SJCRH30 (cell line): Measurements from ENCODE around the gene FBP1. TPM values are rescaled to one million over a fixed set of nuclear protein-coding genes. Genes with fewer than 3 reads are reported as not detected.

ENCODE experiments used
- DNase-seq, 2 experiments: peaks; one replicate each; pipeline ENCODE4 v3.0.0-alpha.2; 2015 to 2020
- H3K27ac ChIP-seq: fragments of 250-450 bp; sonication (Bioruptor Pico); 2 replicates; pipeline ENCODE4 v1.5.1; 2020; ENCODE audit warnings: mild to moderate bottlenecking, moderate library complexity
- H3K27me3 ChIP-seq: fragments of 250-450 bp; sonication (Bioruptor Pico); 2 replicates; pipeline ENCODE4 v1.5.1; 2020; ENCODE audit warnings: mild to moderate bottlenecking, moderate library complexity
- H3K36me3 ChIP-seq: fragments of 250-450 bp; sonication (Bioruptor Pico); 2 replicates; pipeline ENCODE4 v1.5.1; 2020; ENCODE audit warnings: mild to moderate bottlenecking, moderate library complexity
- H3K4me1 ChIP-seq: fragments of 250-450 bp; sonication (Bioruptor Pico); 2 replicates; pipeline ENCODE4 v1.5.1; 2020; ENCODE audit warnings: mild to moderate bottlenecking, moderate library complexity
- H3K4me3 ChIP-seq: fragments of 250-450 bp; sonication (Bioruptor Pico); 2 replicates; pipeline ENCODE4 v1.5.1; 2020; ENCODE audit warnings: mild to moderate bottlenecking, moderate library complexity
- H3K9me3 ChIP-seq: fragments of 250-450 bp; sonication (Bioruptor Pico); replicated peaks from 2 replicates; pipeline ENCODE4 v1.5.1; 2020; ENCODE audit warnings: mild to moderate bottlenecking, moderate library complexity
- total RNA-seq: library from RNA; depleted of rRNA; stranded (reverse); fragments of >200 nt; shearing (Covaris generic); gene quantifications from 2 replicates; pipeline ENCODE4 v1.2.3, GENCODE V29; 2014

FBP1 gene
- total RNA-seq, 1 experiment from 2014 or later: not detected

DNA sequence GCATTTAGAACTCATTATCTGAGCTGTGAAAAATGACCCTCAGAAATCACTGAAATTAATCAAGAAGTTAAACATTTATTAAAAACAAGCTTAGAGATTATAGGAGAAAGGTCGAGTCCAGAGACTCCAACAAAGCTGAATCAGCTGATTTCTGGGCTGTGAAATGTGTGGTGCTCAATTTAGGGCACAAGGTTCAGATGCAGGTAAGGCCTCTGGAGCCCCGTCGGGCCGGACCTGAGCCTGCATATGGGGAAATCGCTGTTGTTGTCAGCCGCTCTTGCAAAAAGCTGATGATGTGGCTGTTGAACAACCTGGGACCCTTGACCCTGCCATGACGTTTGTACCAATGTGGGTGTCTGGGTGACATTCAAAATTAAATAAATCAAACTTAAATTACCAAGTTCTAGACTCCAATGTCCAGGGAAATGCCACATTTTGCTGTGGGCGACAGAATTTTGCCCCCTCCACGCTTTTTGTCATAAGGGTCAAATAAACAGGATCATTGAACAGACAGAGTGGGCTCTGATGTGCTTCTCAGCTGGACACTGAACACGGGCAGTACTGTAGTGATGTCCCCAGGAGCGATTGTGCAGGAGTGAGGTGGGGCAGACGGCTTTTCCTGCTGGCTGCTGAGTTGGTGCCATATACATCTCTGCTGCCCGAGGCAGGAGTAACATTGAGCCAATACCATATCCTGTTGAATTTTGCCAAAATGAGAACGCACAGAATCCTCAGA, 27.2 kb upstream of the FBP1 start:
- H3K27me3 ChIP-seq: no peaks in the 10 kb centered on the region
- no peaks in the 10 kb centered on the region for H3K4me1 ChIP-seq
- H3K4me3 ChIP-seq: no peak overlapping the region
- H3K36me3 ChIP-seq: no peaks in the 10 kb centered on the region
- no peaks in the 10 kb centered on the region for H3K9me3 ChIP-seq
- DNase-seq: no peak
- no peak overlapping the region; the same call in 1 of the 2 replicates for H3K27ac ChIP-seq

DNA sequence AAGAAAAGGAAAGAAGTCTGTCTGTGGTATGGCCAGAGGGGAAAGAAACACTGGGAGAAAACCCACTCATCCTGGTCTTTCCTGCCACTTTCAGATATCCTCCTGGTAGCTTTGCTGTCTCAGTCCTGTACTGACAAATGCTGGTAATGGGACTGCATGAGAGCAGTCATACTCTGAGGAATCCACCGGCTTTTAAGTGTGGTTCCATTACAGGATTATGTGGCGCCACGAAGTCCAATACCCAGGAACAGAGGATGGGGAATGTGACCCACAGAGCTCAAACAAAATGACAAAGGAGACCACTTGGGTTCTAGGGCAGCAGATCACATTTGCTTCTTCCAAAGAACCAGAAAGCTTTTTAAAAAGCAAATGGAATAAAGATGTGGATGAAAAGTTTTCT, 26.3 kb upstream of the FBP1 start:
- Histone ChIP-seq H3K27me3 (no peaks in the 10 kb centered on the region), H3K4me1 (no peaks in the 10 kb centered on the region), H3K4me3 (no peak overlapping the region), H3K9me3 (no peaks in the 10 kb centered on the region), H3K36me3 (no peaks in the 10 kb centered on the region), H3K27ac (peak overlapping the region; percentile 27; the same call in 1 of the 2 replicates)
- DNase-seq: peak; percentile 26 to 42

DNA sequence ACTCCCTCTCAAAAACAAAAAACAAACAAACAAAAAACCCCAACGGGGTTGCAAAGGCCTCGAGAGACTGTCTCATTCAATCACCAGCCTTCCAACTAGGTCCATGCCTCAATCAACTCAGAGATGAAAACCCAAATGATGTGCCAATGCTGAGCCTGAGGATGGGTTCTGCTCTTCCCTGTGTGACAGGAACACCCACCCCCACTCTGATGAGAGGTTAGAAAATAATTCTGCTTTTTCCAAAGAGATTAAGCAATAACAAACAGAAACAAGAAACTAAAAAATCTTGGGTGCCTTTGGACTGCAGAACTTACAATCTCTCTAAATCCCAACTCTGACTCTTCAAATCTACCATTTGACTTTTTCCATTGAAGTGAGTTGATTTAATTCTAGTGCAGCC, 25.5 kb upstream of the FBP1 start:
- no peak overlapping the region for H3K4me3 ChIP-seq
- no peaks in the 10 kb centered on the region for H3K36me3 ChIP-seq
- no peak for DNase-seq
- H3K9me3 ChIP-seq: no peaks in the 10 kb centered on the region
- H3K27me3 ChIP-seq: no peaks in the 10 kb centered on the region
- H3K27ac ChIP-seq: no peak overlapping the region
- H3K4me1 ChIP-seq: no peaks in the 10 kb centered on the region

GRCh38 chr9:94663640-94664039, 24.3 kb upstream of the FBP1 start:
- no peak for DNase-seq
- Histone ChIP-seq H3K4me1 (no peaks in the 10 kb centered on the region), H3K27me3 (no peaks in the 10 kb centered on the region), H3K27ac (no peak overlapping the region), H3K9me3 (no peaks in the 10 kb centered on the region), H3K36me3 (no peaks in the 10 kb centered on the region), H3K4me3 (no peak overlapping the region)

DNA sequence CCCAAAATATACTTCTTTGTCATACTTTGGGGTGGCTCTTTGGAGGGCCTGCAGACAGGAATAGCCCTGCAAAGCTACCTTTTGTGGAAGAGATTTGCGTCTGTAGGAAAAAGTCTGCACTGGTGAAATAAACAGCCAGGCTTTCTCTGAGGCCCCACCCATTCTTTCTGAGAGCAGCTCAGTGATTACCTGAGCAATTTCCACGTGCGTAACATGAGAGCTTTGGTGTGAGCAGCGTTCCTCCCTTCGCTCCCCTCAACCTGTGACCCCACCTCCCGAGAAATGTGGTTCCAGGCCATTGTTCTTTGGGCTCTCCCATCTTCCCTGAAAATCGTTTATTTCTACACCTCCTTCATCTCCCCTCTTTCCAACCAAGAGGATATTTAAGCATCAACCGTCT, 23.8 kb upstream of the FBP1 start:
- no peaks in the 10 kb centered on the region for H3K9me3 ChIP-seq
- no peak overlapping the region for H3K27ac ChIP-seq
- H3K27me3 ChIP-seq: no peaks in the 10 kb centered on the region
- no peaks in the 10 kb centered on the region for H3K36me3 ChIP-seq
- DNase-seq: no peak
- no peaks in the 10 kb centered on the region for H3K4me1 ChIP-seq
- H3K4me3 ChIP-seq: no peak overlapping the region

GRCh38 chr9:94657021-94657725, 17.9 kb upstream of the FBP1 start:
- no peaks in the 10 kb centered on the region for H3K36me3 ChIP-seq
- H3K4me3 ChIP-seq: no peak overlapping the region
- H3K9me3 ChIP-seq: no peaks in the 10 kb centered on the region
- no peak overlapping the region for H3K27ac ChIP-seq
- H3K4me1 ChIP-seq: no peaks in the 10 kb centered on the region
- no peaks in the 10 kb centered on the region for H3K27me3 ChIP-seq
- no peak for DNase-seq

DNA sequence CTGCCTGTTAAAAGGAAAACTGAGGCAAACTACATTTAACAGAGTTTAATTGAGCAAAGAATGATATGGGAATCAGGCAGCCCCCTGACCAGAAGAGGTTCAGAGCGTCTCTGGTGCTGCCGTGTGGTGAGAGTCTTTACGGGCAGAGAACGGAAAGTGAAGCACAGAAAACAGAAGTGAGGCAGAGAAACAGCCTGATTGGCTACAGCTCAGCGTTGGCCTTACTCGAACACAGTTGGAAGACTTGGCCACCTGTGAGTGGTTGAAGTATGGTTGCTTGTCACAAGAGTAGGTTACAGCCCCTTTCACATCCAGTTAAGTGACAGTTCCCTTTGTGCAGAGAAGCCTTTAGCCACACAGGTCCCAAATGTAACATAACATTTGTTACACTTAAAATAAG, 16.9 kb upstream of the FBP1 start:
- Histone ChIP-seq H3K4me1 (no peaks in the 10 kb centered on the region), H3K36me3 (no peaks in the 10 kb centered on the region), H3K27me3 (no peaks in the 10 kb centered on the region), H3K27ac (no peak overlapping the region), H3K4me3 (peak overlapping the region; percentile 25), H3K9me3 (no peaks in the 10 kb centered on the region)
- peak; percentile 19 to 54 for DNase-seq

DNA sequence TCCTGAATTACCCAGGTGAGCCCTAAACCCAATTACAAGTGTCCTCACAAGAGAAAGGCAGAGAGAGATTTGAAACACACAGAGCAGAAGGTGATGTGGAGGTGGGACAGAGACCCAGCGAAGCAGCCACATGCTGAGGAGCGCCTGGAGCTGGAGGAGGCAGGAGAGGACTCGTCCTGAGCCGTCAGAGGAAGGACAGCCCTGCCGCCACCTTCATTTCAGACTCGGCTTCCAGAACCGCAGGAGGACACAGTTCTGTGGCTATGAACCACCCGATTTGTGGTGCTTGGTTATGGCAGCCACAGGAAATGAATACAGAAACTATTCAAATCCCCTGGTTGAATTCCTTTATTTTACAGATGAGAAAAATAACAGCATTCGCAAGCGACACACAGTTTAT, 16.4 kb upstream of the FBP1 start:
- Histone ChIP-seq H3K4me3 (peak overlapping the region; percentile 25), H3K9me3 (no peaks in the 10 kb centered on the region), H3K27me3 (no peaks in the 10 kb centered on the region), H3K27ac (no peak overlapping the region), H3K36me3 (no peaks in the 10 kb centered on the region), H3K4me1 (no peaks in the 10 kb centered on the region)
- no peak for DNase-seq

DNA sequence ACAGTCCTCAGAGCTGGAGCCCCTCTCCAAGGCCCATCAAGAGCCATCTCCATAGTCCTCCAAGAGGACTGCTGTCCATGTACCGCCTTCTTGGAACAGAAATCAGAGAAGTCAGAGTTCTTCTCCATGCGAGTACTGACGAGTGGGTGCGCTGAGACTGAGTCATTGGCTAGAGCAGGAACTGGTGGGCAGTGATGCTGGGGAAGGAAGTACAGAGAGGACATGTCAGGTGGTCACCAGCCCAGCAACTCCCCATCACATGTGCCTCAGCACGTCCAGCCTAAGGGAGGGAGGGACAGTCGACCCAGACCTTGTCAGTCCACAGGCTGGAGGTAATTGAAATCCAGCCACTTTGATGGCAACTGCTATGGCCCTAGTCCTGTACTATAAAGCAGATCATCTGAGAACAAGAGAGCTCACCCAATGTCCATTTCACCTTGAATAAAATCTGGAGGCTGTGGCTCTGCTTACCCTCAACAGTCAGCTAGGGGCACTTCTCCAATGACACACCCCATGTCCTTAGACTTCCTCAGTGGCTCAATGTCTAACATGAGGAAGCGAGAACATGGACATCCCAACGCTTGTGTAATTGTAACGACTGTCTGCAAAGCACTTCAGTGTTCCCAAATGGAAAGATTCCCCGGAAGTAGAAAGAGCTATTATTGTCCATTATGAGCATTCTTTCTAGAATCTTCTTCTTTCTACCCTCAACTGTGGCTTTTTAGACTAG, 15.0 kb upstream of the FBP1 start:
- H3K4me3 ChIP-seq: no peak overlapping the region
- H3K36me3 ChIP-seq: no peaks in the 10 kb centered on the region
- DNase-seq: no peak
- H3K4me1 ChIP-seq: no peaks in the 10 kb centered on the region
- no peak overlapping the region for H3K27ac ChIP-seq
- no peaks in the 10 kb centered on the region for H3K9me3 ChIP-seq
- no peaks in the 10 kb centered on the region for H3K27me3 ChIP-seq

DNA sequence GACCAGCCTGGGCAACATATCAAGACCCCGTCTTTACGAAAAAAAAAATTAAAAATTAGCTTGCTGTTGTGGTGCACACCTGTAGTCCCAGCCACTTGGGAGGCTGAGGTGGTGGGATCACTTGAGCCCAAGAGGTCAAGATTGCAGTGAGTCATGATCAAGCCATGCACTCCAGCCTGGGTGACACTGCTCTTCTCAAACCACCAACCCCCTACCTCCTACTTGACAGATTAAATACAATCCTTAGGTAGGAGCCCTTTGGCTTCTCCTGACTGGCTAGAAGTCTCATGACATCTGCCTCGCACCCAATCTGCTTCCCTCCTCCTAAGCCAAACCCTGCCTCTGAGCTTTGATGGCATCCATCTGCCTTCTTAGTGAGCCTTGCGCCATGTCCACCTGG, 11.6 kb upstream of the FBP1 start:
- no peak for DNase-seq
- Histone ChIP-seq H3K27ac (no peak overlapping the region), H3K9me3 (no peaks in the 10 kb centered on the region)

GRCh38 chr9:94649100-94649819, 9.9 kb upstream of the FBP1 start:
- Histone ChIP-seq H3K27ac (no peak overlapping the region), H3K9me3 (no peaks in the 10 kb centered on the region), H3K27me3 (no peaks in the 10 kb centered on the region), H3K36me3 (no peaks in the 10 kb centered on the region), H3K4me3 (no peak overlapping the region), H3K4me1 (no peaks in the 10 kb centered on the region)
- DNase-seq: no peak

More for the DNA sequence above, 11.6 kb upstream of the FBP1 start:
- Histone ChIP-seq H3K36me3 (no peaks in the 10 kb centered on the region), H3K4me3 (no peak overlapping the region), H3K4me1 (no peaks in the 10 kb centered on the region), H3K27me3 (no peaks in the 10 kb centered on the region)

DNA sequence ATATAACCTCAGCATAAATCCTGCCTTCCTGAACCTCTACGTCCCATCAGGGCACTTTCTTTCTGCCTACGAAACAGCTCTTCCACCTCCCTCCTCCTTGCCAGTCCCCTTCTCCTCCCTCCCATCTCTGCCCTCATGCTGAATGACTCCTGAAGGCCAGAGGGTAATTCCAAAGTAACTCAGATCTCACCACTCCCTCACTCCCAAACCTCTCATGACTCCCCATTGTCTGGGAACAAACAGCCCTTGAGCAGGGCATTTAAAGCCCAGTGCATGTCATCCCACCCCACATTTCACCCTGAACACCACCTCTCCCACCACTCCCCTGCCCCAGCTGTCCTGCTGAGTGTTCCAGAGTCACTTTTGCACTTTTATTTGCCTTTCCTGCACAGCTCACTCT, 8.9 kb upstream of the FBP1 start:
- H3K36me3 ChIP-seq: no peaks in the 10 kb centered on the region
- H3K27ac ChIP-seq: no peak overlapping the region
- no peaks in the 10 kb centered on the region for H3K4me1 ChIP-seq
- no peaks in the 10 kb centered on the region for H3K9me3 ChIP-seq
- H3K4me3 ChIP-seq: no peak overlapping the region
- H3K27me3 ChIP-seq: no peaks in the 10 kb centered on the region
- DNase-seq: no peak

DNA sequence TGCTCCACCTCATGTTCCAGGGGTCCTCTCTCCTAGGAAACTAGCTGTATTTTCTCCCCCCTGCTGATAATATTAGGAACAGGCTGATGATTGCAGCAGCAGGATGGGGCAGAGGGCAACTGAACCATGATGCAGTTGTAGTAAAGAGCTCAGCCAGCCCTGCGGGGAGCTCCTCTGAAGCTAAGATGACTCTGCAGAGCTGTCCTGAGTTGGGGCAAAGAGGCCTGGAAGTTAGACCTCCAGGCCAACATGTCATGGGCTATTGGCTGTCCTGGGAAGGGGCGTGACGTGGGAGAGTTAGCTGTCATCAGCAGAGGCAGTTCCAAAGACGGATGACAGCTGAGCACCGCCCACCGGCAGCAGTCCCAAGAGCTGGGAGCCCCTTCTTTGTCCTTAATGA, 6.6 kb upstream of the FBP1 start:
- H3K27me3 ChIP-seq: no peaks in the 10 kb centered on the region
- H3K9me3 ChIP-seq: no peaks in the 10 kb centered on the region
- H3K36me3 ChIP-seq: no peaks in the 10 kb centered on the region
- no peak overlapping the region for H3K4me3 ChIP-seq
- H3K4me1 ChIP-seq: no peaks in the 10 kb centered on the region
- no peak overlapping the region for H3K27ac ChIP-seq
- DNase-seq: no peak

DNA sequence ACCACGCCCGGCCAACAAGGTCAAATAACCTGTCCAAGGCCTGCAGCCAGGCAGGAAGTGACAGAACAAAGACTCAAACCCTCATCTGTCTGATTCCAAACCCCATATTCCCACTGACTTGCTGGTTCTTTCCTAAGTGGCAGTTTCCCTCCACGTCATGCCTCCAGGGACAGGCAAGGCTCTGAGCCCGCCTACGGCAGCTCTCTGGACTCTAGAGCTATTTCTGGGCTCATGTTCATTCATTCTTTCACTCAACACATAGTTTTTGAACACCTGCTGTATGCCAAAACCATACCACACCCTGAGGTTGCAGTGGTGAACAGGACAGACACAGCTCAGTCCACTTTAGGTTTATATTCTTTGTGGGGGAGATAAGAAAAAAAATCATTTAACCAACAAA, 5.2 kb upstream of the FBP1 start:
- H3K9me3 ChIP-seq: no peaks in the 10 kb centered on the region

DNA sequence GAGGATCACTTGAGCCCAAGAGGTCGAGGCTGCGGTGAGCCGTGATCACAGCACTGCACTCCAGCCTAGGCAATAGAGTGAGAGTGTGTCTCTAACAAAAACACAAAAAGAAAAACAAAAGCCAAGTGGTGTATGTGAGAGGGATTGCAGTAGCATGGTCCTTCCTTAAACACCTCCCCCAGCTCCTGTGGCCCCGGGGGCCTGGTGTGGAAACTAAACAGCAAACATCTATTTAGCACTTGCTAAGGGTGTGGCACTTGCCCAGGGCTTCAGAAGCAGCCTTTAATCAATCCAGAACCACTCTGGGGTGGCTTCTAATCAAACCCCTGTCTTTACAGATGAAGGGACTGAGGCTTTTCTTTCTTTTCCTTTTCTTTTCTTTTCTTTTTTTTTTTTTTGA, 4.4 kb upstream of the FBP1 start:
- no peaks in the 10 kb centered on the region for H3K9me3 ChIP-seq
- H3K27ac ChIP-seq: no peak overlapping the region
- no peaks in the 10 kb centered on the region for H3K27me3 ChIP-seq
- no peak overlapping the region for H3K4me3 ChIP-seq
- DNase-seq: no peak
- no peaks in the 10 kb centered on the region for H3K36me3 ChIP-seq
- H3K4me1 ChIP-seq: no peaks in the 10 kb centered on the region

More for the DNA sequence above, 5.2 kb upstream of the FBP1 start:
- DNase-seq: no peak
- Histone ChIP-seq H3K4me1 (no peaks in the 10 kb centered on the region), H3K36me3 (no peaks in the 10 kb centered on the region), H3K27ac (no peak overlapping the region), H3K4me3 (no peak overlapping the region), H3K27me3 (no peaks in the 10 kb centered on the region)
